Measurements from ENCODE around the gene SLC6A20. TPM values are rescaled to one million over a fixed set of nuclear protein-coding genes. Genes with fewer than 3 reads are reported as not detected.

SLC6A20 gene
- total RNA-seq, 1 donor from 2014 or later, result not detected

- Histone ChIP-seq H2AFZ (replicated peaks) (no peak overlapping the region), H3K79me2 (ENCODE audit: low read depth) (no peaks in the 10 kb centered on the region), H4K20me1 (ENCODE audit: low read depth) (no peaks in the 10 kb centered on the region), H3K27me3 (no peaks in the 10 kb centered on the region), H3K36me3 (peaks cover 26% of the 10 kb centered on the region), H3K4me2 (no peak overlapping the region), H3K4me3 (no peak overlapping the region), H3K4me1 (no peaks in the 10 kb centered on the region), H3F3A (ENCODE audit: low read depth) (no peaks in the 10 kb centered on the region), H3K27ac (no peak overlapping the region), H3K9me3 (ENCODE audit: low read depth) (no peaks in the 10 kb centered on the region), H3K9ac (no peak overlapping the region)
- H3K36me3 Mint-ChIP-seq, result peaks cover 30% of the 10 kb centered on the region
- no peaks in the 10 kb centered on the region for H3K9me3 Mint-ChIP-seq
- no peaks in the 10 kb centered on the region for H3K4me1 Mint-ChIP-seq
- H3K27ac Mint-ChIP-seq, result no peak overlapping the region
- H3K27me3 Mint-ChIP-seq (ENCODE audit: insufficient read depth, low read depth), result no peaks in the 10 kb centered on the region
- TF ChIP-seq EZH2phosphoT487 (IDR thresholded peaks at IDR 0.05) (no peak), CTCF (IDR thresholded peaks at IDR 0.05) (no peak), EZH2 (IDR thresholded peaks at IDR 0.05) (no peak)
- no peak for DNase-seq (ENCODE audit: low spot score)
- H3K4me3 Mint-ChIP-seq, result no peak overlapping the region
Observed at GRCh38 chr3:45736707-45737106, 59.6 kb downstream of the SLC6A20 start.

- H3K27me3 ChIP-seq, result no peaks in the 10 kb centered on the region
- no peaks in the 10 kb centered on the region for H4K20me1 ChIP-seq (ENCODE audit: low read depth)
- H3K9ac ChIP-seq, result no peak overlapping the region
- H3K4me2 ChIP-seq, result no peak overlapping the region
- H3K9me3 ChIP-seq (ENCODE audit: low read depth), result no peaks in the 10 kb centered on the region
- Mint-ChIP-seq H3K27ac (no peak overlapping the region), H3K4me1 (no peaks in the 10 kb centered on the region), H3K36me3 (peaks cover 37% of the 10 kb centered on the region), H3K27me3 (ENCODE audit: insufficient read depth, low read depth) (no peaks in the 10 kb centered on the region), H3K9me3 (no peaks in the 10 kb centered on the region), H3K4me3 (no peak overlapping the region)
- no peak for DNase-seq (ENCODE audit: low spot score)
- no peaks in the 10 kb centered on the region for H3K4me1 ChIP-seq
- peaks cover 10% of the 10 kb centered on the region for H3K79me2 ChIP-seq (ENCODE audit: low read depth)
- peaks cover 35% of the 10 kb centered on the region for H3K36me3 ChIP-seq
- H3K27ac ChIP-seq, result no peak overlapping the region
- no peaks in the 10 kb centered on the region for H3F3A ChIP-seq (ENCODE audit: low read depth)
- no peak overlapping the region for H2AFZ ChIP-seq (replicated peaks)
- TF ChIP-seq CTCF (IDR thresholded peaks at IDR 0.05) (no peak), EZH2phosphoT487 (IDR thresholded peaks at IDR 0.05) (no peak), EZH2 (IDR thresholded peaks at IDR 0.05) (no peak)
- no peak overlapping the region for H3K4me3 ChIP-seq
Observed at GRCh38 chr3:45730409-45731154, 65.8 kb downstream of the SLC6A20 start.

GRCh38 chr3:45729614-45730013 is 66.7 kb downstream of the SLC6A20 start:
- H4K20me1 ChIP-seq (ENCODE audit: low read depth), result no peaks in the 10 kb centered on the region
- H3K79me2 ChIP-seq (ENCODE audit: low read depth), result peaks cover 10% of the 10 kb centered on the region
- peaks cover 43% of the 10 kb centered on the region for H3K36me3 ChIP-seq
- no peak overlapping the region for H3K4me2 ChIP-seq
- no peak for DNase-seq (ENCODE audit: low spot score)
- Mint-ChIP-seq H3K4me1 (no peaks in the 10 kb centered on the region), H3K27me3 (ENCODE audit: insufficient read depth, low read depth) (no peaks in the 10 kb centered on the region), H3K9me3 (no peaks in the 10 kb centered on the region), H3K36me3 (peaks cover 39% of the 10 kb centered on the region), H3K27ac (no peak overlapping the region), H3K4me3 (no peak overlapping the region)
- TF ChIP-seq CTCF (IDR thresholded peaks at IDR 0.05) (no peak), EZH2 (IDR thresholded peaks at IDR 0.05) (no peak), EZH2phosphoT487 (IDR thresholded peaks at IDR 0.05) (no peak)
- H3F3A ChIP-seq (ENCODE audit: low read depth), result no peaks in the 10 kb centered on the region
- H3K9ac ChIP-seq, result no peak overlapping the region
- no peaks in the 10 kb centered on the region for H3K27me3 ChIP-seq
- H2AFZ ChIP-seq (replicated peaks), result no peak overlapping the region
- H3K4me3 ChIP-seq, result no peak overlapping the region
- no peak overlapping the region for H3K27ac ChIP-seq
- H3K9me3 ChIP-seq (ENCODE audit: low read depth), result no peaks in the 10 kb centered on the region
- H3K4me1 ChIP-seq, result no peaks in the 10 kb centered on the region

Measured in neural progenitor cell (in vitro differentiated cells).